GM12873 (cell line): ENCODE data around the gene COA1.

Experiments
- CTCF ChIP-seq: IDR thresholded peaks from 2 replicates; pipeline ENCODE4 v1.5.1; 2012; ENCODE audit warnings: low read depth, mild to moderate bottlenecking, moderate library complexity, low read length, control low read depth; ENCODE audit not compliant: insufficient read depth; ENCODE audit errors: missing control alignments

The COA1 gene

GRCh38 chr7:43655584-43655983, 73.7 kb downstream of the COA1 start:
- no peak for TF ChIP-seq CTCF

- TF ChIP-seq CTCF: no peak
These were observed 75.3 kb downstream of the COA1 start for GRCh38 chr7:43653891-43654504.

- TF ChIP-seq CTCF: no peak
These were observed 75.9 kb downstream of the COA1 start for GRCh38 chr7:43653466-43653865.

- TF ChIP-seq CTCF: no peak
These were observed 77.0 kb downstream of the COA1 start for GRCh38 chr7:43652364-43652763.

GRCh38 chr7:43650457-43651052, 78.8 kb downstream of the COA1 start:
- no peak for TF ChIP-seq CTCF

- TF ChIP-seq CTCF: no peak
These were observed 79.5 kb downstream of the COA1 start for GRCh38 chr7:43649755-43650274.

- no peak for TF ChIP-seq CTCF
These were observed 80.6 kb downstream of the COA1 start for GRCh38 chr7:43648473-43649406.
